ENCODE measurements around the gene SLC35E2B.
A peak's percentile ranks its signal among the peaks of the same experiment; 100 is the strongest.
"Not testable (repeated sequence)": the region's sequence is repeated elsewhere in the genome, so short reads cannot be mapped to it uniquely, and the experiment has no call there.

SLC35E2B gene

DNA sequence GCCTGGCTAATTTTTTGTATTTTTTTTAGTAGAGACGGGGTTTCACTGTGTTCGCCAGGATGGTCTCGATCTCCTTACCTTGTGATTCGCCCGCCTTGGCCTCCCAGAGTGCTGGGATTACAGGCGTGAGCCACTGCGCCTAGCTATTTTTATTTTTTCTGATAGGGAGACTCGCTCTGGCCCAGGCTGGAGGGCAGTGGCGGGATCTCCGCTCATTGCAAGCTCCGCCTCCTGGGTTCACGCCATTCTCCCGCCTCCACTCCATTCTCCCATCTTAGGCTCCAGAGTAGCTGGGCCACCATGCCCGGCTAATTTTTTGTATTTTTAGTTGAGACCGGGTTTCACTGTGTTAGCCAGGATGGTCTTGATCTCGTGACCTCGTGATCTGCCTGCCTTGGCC, 33.5 kb upstream of the SLC35E2B start:
- not testable (repeated sequence) for H3K27ac ChIP-seq (ENCODE audit: low read depth, low read length); H3K27me3 ChIP-seq (ENCODE audit: control insufficient read depth in 1 of 2, insufficient read depth in 2 of 2, low read length in 2 of 2); H3K4me3 ChIP-seq (ENCODE audit: low read depth in 1 of 2, low read length in 2 of 2); H3K36me3 ChIP-seq (ENCODE audit: insufficient read depth, low read length); H3K9me3 ChIP-seq (ENCODE audit: low read length); H3K9ac ChIP-seq (ENCODE audit: low read length); H3K4me1 ChIP-seq (ENCODE audit: insufficient read depth, low read length)

DNA sequence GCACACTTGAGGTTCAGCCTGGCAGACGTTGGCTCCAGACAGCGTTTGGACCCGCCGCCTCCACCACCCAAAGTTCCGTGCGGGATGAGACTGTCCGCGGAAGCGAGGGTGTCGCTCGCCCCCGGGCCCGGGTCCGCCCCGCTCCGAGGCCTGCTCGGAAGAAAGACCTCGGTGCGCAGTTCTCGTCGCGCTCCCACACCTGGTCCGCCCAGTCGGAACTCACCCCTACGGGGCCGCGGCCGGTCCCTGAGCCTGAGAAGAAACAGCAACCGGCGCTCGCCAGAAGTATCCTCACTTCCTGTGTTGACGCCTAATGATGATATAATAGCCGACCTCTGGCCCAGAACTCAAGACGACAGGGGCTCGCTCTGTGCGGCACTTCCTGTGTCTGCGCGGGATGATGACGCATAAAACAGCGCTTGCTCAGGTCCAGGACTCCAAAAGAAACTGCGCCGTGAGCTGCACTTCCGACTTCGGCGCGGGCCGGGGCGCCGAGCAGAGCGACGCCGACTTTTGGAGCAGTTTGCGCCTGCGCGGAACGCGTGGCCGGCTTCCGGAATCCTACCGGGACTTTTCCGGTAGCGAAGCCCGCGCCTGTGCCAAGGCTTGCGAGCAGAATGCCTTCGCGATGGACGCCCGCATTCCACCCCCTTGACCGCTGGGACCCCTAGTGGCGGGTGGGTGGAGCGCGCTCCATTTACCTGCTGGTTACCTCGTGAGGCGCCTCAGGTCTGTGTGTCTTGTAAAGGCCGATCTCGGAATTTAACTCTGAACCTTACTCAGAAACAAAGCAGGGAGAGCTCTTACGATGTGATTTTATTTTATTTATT, 31.7 kb upstream of the SLC35E2B start, which contains the start of gene CDK11A:
Gene CDK11A (minus strand): TSS at position 323 of the 830 bp plus-strand sequence. CDS start 1,539 bp downstream, outside the sequence.
- H3K36me3 ChIP-seq (ENCODE audit: insufficient read depth, low read length) = peaks cover 14% of the 10 kb centered on the region
- peak within 1 kb of the TSS; percentile 68 for H3K27ac ChIP-seq (ENCODE audit: low read depth, low read length)
- H3K9ac ChIP-seq (ENCODE audit: low read length); H3K4me1 ChIP-seq (ENCODE audit: insufficient read depth, low read length); H3K27me3 ChIP-seq (ENCODE audit: control insufficient read depth in 1 of 2, insufficient read depth in 2 of 2, low read length in 2 of 2); H3K9me3 ChIP-seq (ENCODE audit: low read length): not testable (repeated sequence)
- peak within 1 kb of the TSS; percentile 49 to 50 for H3K4me3 ChIP-seq (ENCODE audit: low read depth in 1 of 2, low read length in 2 of 2)

DNA sequence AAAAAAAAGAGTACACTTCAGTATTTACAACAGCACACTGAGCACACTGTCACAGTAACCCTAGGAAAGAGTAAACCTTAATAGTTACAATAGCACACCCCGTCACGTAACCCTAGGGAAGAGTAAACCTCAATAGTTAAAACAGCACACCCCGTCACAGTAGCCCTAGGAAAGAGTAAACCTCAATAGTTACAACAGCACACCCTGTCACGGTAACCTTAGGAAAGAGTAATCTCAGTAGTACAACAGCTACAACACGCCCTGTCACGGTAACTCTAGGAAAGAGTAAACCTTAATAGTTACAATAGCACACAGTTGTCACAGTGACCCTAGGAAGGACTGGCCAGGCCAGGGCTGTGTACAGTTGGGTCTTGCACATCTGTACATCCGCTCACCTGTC, 28.6 kb upstream of the SLC35E2B start:
- no peak overlapping the region for H3K27ac ChIP-seq (ENCODE audit: low read depth, low read length)
- H3K9me3 ChIP-seq (ENCODE audit: low read length) = no peaks in the 10 kb centered on the region
- H3K36me3 ChIP-seq (ENCODE audit: insufficient read depth, low read length) = peaks cover 20% of the 10 kb centered on the region
- no peaks in the 10 kb centered on the region for H3K4me1 ChIP-seq (ENCODE audit: insufficient read depth, low read length)
- H3K27me3 ChIP-seq (ENCODE audit: control insufficient read depth in 1 of 2, insufficient read depth in 2 of 2, low read length in 2 of 2) = no peaks in the 10 kb centered on the region
- no peak overlapping the region for H3K9ac ChIP-seq (ENCODE audit: low read length)
- no peak overlapping the region for H3K4me3 ChIP-seq (ENCODE audit: low read depth in 1 of 2, low read length in 2 of 2)

DNA sequence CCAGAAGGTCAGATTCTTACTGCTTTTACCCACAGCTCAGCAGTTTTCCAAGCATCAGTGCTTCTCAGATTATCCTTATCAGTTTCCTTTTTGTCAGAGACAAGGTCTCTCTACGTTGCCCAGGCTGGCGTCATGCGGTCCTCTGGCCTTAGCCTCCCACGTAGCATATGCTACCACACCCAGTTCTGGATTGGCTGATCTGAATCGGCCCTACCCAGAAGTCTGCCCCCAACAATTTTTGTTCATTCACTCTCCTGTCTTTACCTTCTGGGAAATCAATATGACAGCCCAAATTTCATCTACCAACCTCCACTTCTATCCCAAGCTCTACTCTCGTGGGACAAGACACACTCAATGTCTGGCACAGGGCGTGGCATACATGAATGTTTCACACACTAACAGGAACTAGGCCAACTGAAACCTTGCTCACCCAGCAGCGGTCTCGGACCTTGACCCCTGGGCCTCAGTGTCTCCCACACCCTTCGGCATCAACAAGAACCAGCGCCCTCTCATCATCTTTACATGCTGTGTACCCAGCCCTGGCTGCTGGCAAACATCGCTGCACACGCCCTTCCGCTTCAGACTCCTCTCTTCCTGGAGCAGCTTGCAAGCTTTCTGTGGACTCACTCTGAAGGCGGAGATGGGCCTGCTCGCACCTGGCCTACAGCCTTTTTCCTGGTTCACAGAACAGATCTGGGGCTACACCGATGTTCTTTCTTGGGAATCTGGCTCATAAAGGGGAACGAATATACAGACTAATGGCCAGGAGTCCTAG, 22.7 kb upstream of the SLC35E2B start:
- not testable (repeated sequence) for H3K4me1 ChIP-seq (ENCODE audit: insufficient read depth, low read length); H3K9me3 ChIP-seq (ENCODE audit: low read length); H3K27ac ChIP-seq (ENCODE audit: low read depth, low read length); H3K4me3 ChIP-seq (ENCODE audit: low read depth in 1 of 2, low read length in 2 of 2); H3K27me3 ChIP-seq (ENCODE audit: control insufficient read depth in 1 of 2, insufficient read depth in 2 of 2, low read length in 2 of 2); H3K36me3 ChIP-seq (ENCODE audit: insufficient read depth, low read length); H3K9ac ChIP-seq (ENCODE audit: low read length)

DNA sequence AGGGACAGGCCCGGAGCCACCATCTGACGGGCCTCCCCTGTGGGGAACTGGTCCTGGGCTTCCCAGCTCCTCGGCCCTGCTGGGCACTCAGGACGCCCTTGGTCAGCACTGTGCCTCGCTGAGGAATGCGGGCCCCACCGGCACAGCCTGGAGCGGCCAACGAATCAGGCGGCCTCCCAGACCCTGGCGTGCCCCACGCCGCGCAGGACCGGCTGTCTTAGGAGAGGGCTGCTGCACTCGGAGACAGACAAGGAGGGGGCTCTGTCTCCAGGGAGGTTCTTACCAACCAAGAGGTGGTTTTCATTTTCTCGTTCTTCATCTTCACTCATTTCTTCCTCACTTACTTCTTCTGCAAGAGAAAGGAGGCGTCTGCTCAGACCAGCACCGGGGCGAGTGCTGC, 15.3 kb upstream of the SLC35E2B start:
- H3K9ac ChIP-seq (ENCODE audit: low read length); H3K4me3 ChIP-seq (ENCODE audit: low read depth in 1 of 2, low read length in 2 of 2); H3K27me3 ChIP-seq (ENCODE audit: control insufficient read depth in 1 of 2, insufficient read depth in 2 of 2, low read length in 2 of 2); H3K36me3 ChIP-seq (ENCODE audit: insufficient read depth, low read length); H3K4me1 ChIP-seq (ENCODE audit: insufficient read depth, low read length); H3K9me3 ChIP-seq (ENCODE audit: low read length); H3K27ac ChIP-seq (ENCODE audit: low read depth, low read length): not testable (repeated sequence)

DNA sequence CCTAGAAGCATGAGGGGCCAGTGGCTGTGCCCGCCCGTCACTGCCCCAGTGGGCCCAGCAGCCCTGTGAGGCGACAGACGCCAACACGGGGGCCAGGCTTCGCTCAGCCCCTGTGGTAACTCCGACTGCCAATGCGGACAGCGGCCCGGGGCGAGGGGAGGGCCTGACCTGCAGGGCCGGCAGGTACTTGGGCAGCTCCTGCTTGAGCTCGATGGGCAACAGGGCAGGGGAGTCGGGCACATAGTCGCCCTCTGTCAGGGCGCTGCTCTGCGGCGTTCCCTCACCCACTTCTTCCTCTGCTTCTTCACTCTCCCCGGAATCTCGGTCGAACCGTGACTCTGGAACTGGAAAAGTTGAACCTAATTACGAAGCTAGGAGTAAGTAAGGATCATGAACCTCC, 14.6 kb upstream of the SLC35E2B start:
- H3K36me3 ChIP-seq (ENCODE audit: insufficient read depth, low read length); H3K4me3 ChIP-seq (ENCODE audit: low read depth in 1 of 2, low read length in 2 of 2); H3K4me1 ChIP-seq (ENCODE audit: insufficient read depth, low read length); H3K9me3 ChIP-seq (ENCODE audit: low read length); H3K27ac ChIP-seq (ENCODE audit: low read depth, low read length); H3K27me3 ChIP-seq (ENCODE audit: control insufficient read depth in 1 of 2, insufficient read depth in 2 of 2, low read length in 2 of 2); H3K9ac ChIP-seq (ENCODE audit: low read length): not testable (repeated sequence)

DNA sequence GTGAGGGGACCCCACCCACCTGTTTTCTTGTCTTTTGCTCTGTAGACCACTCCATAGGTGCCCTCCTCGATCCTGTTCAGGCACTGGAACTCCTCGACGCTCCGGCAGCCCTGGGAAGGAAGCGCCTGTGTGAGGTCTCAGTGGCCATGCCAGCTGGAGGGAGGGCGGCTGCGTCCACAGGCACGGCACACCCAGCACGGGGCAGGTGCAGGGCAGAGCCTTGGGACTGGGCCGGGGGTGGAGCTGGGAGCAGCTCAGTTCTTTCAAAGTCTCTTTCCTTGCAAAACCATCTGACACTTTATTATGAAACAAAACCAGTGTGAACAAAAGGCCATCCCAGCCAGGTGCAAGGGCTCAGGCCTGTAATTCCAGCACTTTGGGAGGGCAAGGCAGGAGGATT, 13.0 kb upstream of the SLC35E2B start:
- not testable (repeated sequence) for H3K4me1 ChIP-seq (ENCODE audit: insufficient read depth, low read length); H3K27me3 ChIP-seq (ENCODE audit: control insufficient read depth in 1 of 2, insufficient read depth in 2 of 2, low read length in 2 of 2); H3K9me3 ChIP-seq (ENCODE audit: low read length); H3K9ac ChIP-seq (ENCODE audit: low read length); H3K27ac ChIP-seq (ENCODE audit: low read depth, low read length); H3K4me3 ChIP-seq (ENCODE audit: low read depth in 1 of 2, low read length in 2 of 2); H3K36me3 ChIP-seq (ENCODE audit: insufficient read depth, low read length)

DNA sequence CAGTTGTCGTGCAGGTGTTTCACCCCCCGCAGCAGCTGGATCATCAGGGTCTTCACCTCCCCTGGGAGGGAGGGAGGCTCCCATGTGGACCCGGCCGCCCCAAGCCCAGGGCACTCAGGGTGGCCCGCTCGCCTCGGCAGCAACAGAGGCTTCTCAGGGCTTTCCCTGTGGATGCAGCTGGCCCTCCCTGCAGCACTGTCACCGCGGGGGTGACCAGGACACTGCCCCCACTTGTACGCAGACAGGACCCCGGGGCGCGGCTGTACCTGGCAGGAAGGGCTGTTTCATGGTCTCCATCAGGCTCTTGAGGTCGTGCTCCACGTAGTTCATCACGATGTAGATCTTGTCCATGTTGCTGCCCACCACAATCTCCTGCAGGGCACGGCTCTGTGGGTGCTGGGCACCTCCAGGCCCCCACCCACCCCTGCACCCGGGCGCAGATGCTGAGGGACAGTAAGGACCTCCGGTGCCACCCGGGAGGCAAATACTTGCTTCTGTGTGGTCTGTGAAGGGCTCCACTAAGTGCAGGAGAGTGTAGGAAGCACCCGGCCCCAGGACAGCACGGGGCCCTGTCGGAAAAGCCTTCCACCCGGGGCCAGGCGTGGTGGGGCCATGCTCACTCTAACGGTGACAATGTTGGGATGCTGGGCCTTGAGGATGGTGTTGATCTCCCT, 11.8 kb upstream of the SLC35E2B start:
- H3K27ac ChIP-seq (ENCODE audit: low read depth, low read length); H3K27me3 ChIP-seq (ENCODE audit: control insufficient read depth in 1 of 2, insufficient read depth in 2 of 2, low read length in 2 of 2); H3K9me3 ChIP-seq (ENCODE audit: low read length); H3K9ac ChIP-seq (ENCODE audit: low read length); H3K36me3 ChIP-seq (ENCODE audit: insufficient read depth, low read length); H3K4me3 ChIP-seq (ENCODE audit: low read depth in 1 of 2, low read length in 2 of 2); H3K4me1 ChIP-seq (ENCODE audit: insufficient read depth, low read length): not testable (repeated sequence)

DNA sequence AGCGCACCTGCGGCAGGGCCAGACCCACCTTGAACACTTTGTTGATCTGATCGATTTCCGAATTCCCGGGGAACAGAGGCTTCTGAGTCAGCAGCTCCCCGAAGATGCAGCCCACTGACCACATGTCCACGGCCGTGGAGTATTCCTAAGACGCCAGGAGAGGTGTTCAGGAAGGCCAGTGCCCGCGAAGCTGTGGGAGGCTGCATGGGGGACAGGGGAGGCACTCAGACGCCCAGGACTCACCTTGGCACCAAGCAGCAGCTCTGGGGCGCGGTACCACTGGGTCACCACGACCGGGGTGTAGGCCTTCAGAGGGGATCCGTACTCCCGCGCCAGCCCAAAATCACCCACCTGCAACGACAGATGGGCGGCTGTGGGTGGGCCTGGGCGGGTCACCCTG, 11.2 kb upstream of the SLC35E2B start:
- Histone ChIP-seq H3K27me3 (ENCODE audit: control insufficient read depth in 1 of 2, insufficient read depth in 2 of 2, low read length in 2 of 2) (no peaks in the 10 kb centered on the region), H3K27ac (ENCODE audit: low read depth, low read length) (no peak overlapping the region), H3K4me1 (ENCODE audit: insufficient read depth, low read length) (no peaks in the 10 kb centered on the region), H3K9me3 (ENCODE audit: low read length) (no peaks in the 10 kb centered on the region), H3K9ac (ENCODE audit: low read length) (no peak overlapping the region), H3K36me3 (ENCODE audit: insufficient read depth, low read length) (peaks cover 4% of the 10 kb centered on the region), H3K4me3 (ENCODE audit: low read depth in 1 of 2, low read length in 2 of 2) (no peak overlapping the region)

DNA sequence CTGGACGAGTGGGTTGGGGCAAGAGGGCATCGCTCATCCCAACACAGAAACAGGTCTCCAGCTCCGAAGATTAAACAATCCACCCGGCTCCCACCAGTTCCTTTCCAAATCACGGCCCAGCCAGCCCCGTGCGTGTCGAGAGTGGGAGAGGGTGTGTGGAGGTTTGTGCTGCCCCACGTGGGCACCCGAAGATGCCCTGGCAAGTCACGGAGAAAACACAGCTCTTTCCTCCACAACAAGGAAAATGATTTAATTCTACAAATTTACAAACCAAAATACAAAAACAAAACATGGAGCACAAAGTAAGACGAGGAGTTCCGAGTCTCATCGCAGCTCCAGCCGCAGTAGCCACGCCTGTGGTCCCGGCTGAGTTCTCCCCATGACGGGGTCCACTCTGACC, 9.9 kb upstream of the SLC35E2B start:
- H3K4me3 ChIP-seq (ENCODE audit: low read depth in 1 of 2, low read length in 2 of 2); H3K9ac ChIP-seq (ENCODE audit: low read length); H3K27me3 ChIP-seq (ENCODE audit: control insufficient read depth in 1 of 2, insufficient read depth in 2 of 2, low read length in 2 of 2); H3K36me3 ChIP-seq (ENCODE audit: insufficient read depth, low read length); H3K27ac ChIP-seq (ENCODE audit: low read depth, low read length); H3K4me1 ChIP-seq (ENCODE audit: insufficient read depth, low read length); H3K9me3 ChIP-seq (ENCODE audit: low read length): not testable (repeated sequence)

DNA sequence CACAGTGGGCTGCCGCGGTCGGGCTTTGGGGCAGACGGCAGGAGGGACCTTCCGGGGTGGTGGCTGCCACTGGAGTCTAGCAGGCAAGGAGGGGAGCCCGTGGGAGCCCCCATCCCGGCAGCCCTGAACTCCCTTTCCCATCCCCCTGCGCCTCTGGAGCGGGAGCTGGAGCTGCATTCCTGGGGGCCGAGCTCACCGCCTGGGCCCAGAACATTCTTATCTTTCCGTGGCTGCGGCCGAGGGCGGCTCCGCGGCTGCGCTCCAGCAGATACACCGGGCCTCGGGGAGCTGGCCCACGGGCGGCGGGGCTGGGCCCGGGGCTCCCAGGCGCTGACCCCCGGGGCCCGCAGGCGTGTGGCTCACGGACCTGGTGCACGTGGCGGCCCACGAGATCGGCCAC, 8.0 kb upstream of the SLC35E2B start:
- not testable (repeated sequence) for H3K4me3 ChIP-seq (ENCODE audit: low read depth in 1 of 2, low read length in 2 of 2); H3K4me1 ChIP-seq (ENCODE audit: insufficient read depth, low read length); H3K36me3 ChIP-seq (ENCODE audit: insufficient read depth, low read length); H3K9ac ChIP-seq (ENCODE audit: low read length); H3K9me3 ChIP-seq (ENCODE audit: low read length); H3K27ac ChIP-seq (ENCODE audit: low read depth, low read length); H3K27me3 ChIP-seq (ENCODE audit: control insufficient read depth in 1 of 2, insufficient read depth in 2 of 2, low read length in 2 of 2)

Measured in muscle layer of colon (tissue), 2 donors.